H1 (cell line): ENCODE data around the gene SEC61A1. TPM values are rescaled to one million over a fixed set of nuclear protein-coding genes. Genes with fewer than 3 reads are reported as not detected.

Experiments
- CTCF ChIA-PET: fragments of 300-600 bp; sonication (Branson Sonifier 250); formaldehyde crosslinking; loops from one replicate; lab custom pipeline; 2021; ENCODE audit not compliant: partially characterized antibody; lab: Charles Lee
- POLR2A ChIA-PET: fragments of 300-600 bp; sonication (Branson Sonifier 250); formaldehyde crosslinking; loops from one replicate; lab custom pipeline; 2021; ENCODE audit warnings: inconsistent platforms; ENCODE audit not compliant: partially characterized antibody; lab: Charles Lee
- DNase-seq, 2 experiments: peaks; one replicate each; pipeline versions ENCODE4 v3.0.0 to v3.0.0-alpha.2; 2010 to 2022; ENCODE audit warnings: low spot score in 2 of 2, low read depth in 1 of 2, mixed read lengths in 1 of 2
- FAIRE-seq: peaks from 2 replicates; lab custom pipeline; 2011; peaks lifted over from hg19 to GRCh38; lab: Jason Lieb, UNC
- H2AFZ ChIP-seq: 2 replicates; pipeline ENCODE4 v1.8.1; 2012; ENCODE audit warnings: low read length, inconsistent platforms
- H2AK5ac ChIP-seq: 2 replicates; pipeline ENCODE4 v1.6.1; 2013; ENCODE audit warnings: low read depth, low read length
- H2BK120ac ChIP-seq: replicated peaks from 2 replicates; pipeline ENCODE3; 2013; ENCODE audit warnings: low read depth, low read length, inconsistent platforms
- H2BK12ac ChIP-seq: 2 replicates; pipeline ENCODE4 v1.6.1; 2013; ENCODE audit warnings: low read depth, low read length
- H2BK15ac ChIP-seq: 2 replicates; pipeline ENCODE4 v1.6.1; 2013; ENCODE audit warnings: low read length
- H2BK20ac ChIP-seq: 2 replicates; pipeline ENCODE4 v1.6.1; 2013; ENCODE audit warnings: low read length
- H2BK5ac ChIP-seq: 2 replicates; pipeline ENCODE4 v1.6.1; 2013; ENCODE audit warnings: low read depth, low read length
- H3K14ac ChIP-seq: 2 replicates; pipeline ENCODE4 v1.6.1; 2013; ENCODE audit warnings: inconsistent platforms; ENCODE audit not compliant: insufficient read length
- H3K18ac ChIP-seq: 2 replicates; pipeline ENCODE4 v1.6.1; 2013; ENCODE audit warnings: low read length; ENCODE audit errors: extremely low read depth
- H3K23ac ChIP-seq: 2 replicates; pipeline ENCODE4 v1.6.1; 2013; ENCODE audit warnings: inconsistent platforms; ENCODE audit not compliant: insufficient read length
- H3K23me2 ChIP-seq: 2 replicates; pipeline ENCODE4 v1.6.1; 2013; ENCODE audit warnings: low read depth, low read length
- H3K27ac ChIP-seq: 2 replicates; pipeline ENCODE4 v1.6.1; 2011; ENCODE audit warnings: low read depth, low read length, inconsistent platforms
- H3K27me3 ChIP-seq, 4 experiments: replicated peaks in 1 of 4; 1 replicate in 1 of 4; 2 replicates in 3 of 4; pipeline versions ENCODE4 v1.6.1 to v1.8.1; 2011 to 2013; ENCODE audit warnings: low read length in 3 of 4, mild to moderate bottlenecking in 3 of 4, inconsistent platforms in 2 of 4, mixed read lengths in 2 of 4, moderate library complexity in 1 of 4; ENCODE audit not compliant: control insufficient read depth in 3 of 4, insufficient read depth in 3 of 4; ENCODE audit errors: extremely low read depth in 1 of 4
- H3K36me3 ChIP-seq, 4 experiments: 2 replicates each; pipeline versions ENCODE4 v1.6.1 to v1.8.1; 2011 to 2013; ENCODE audit warnings: mild to moderate bottlenecking in 4 of 4, low read length in 3 of 4, moderate library complexity in 2 of 4, control low read depth in 1 of 4, inconsistent platforms in 1 of 4; ENCODE audit not compliant: insufficient read depth in 4 of 4, control insufficient read depth in 2 of 4
- H3K4ac ChIP-seq: replicated peaks from 2 replicates; pipeline ENCODE3; 2013; ENCODE audit warnings: low read length, low read depth, mixed read lengths, inconsistent platforms; ENCODE audit not compliant: insufficient read length
- H3K4me1 ChIP-seq, 4 experiments: replicated peaks in 1 of 4; 1 replicate in 1 of 4; 2 replicates in 3 of 4; pipeline versions ENCODE4 v1.6.1 to v1.8.1; 2011 to 2013; ENCODE audit warnings: low read length in 3 of 4, inconsistent platforms in 2 of 4, mixed read lengths in 1 of 4; ENCODE audit not compliant: insufficient read depth in 4 of 4, control insufficient read depth in 3 of 4
- H3K4me2 ChIP-seq, 2 experiments: 2 replicates each; pipeline versions ENCODE4 v1.6.1 to v1.8.1; 2011 to 2013; ENCODE audit warnings: low read depth in 2 of 2, low read length in 2 of 2, control low read depth in 1 of 2, inconsistent platforms in 1 of 2, mild to moderate bottlenecking in 1 of 2; ENCODE audit not compliant: insufficient read depth in 1 of 2
- H3K4me3 ChIP-seq, 4 experiments: fragments of 200-600, 300-600 bp in 1 of 4; sonication (generic), shearing (Covaris generic), sonication (Bioruptor Twin) in 1 of 4; 2 replicates each; pipeline versions ENCODE4 v1.5.1 to v1.8.1; 2011 to 2016; ENCODE audit warnings: low read length in 4 of 4, low read depth in 3 of 4, control low read depth in 2 of 4, inconsistent platforms in 2 of 4, mild to moderate bottlenecking in 2 of 4, mixed read lengths in 1 of 4, moderate library complexity in 1 of 4; ENCODE audit not compliant: insufficient read depth in 2 of 4; ENCODE audit errors: extremely low read depth in 1 of 4
- H3K56ac ChIP-seq: replicated peaks from 2 replicates; pipeline ENCODE3; 2013; ENCODE audit warnings: low read depth, mild to moderate bottlenecking, mixed read lengths, low read length, inconsistent platforms; ENCODE audit not compliant: insufficient read length
- H3K79me1 ChIP-seq: 2 replicates; pipeline ENCODE4 v1.6.1; 2013; ENCODE audit warnings: low read depth, low read length, control low read depth
- H3K79me2 ChIP-seq, 2 experiments: 2 replicates each; pipeline versions ENCODE4 v1.6.1 to v1.8.1; 2012 to 2013; ENCODE audit warnings: low read length in 2 of 2, mild to moderate bottlenecking in 2 of 2, inconsistent platforms in 1 of 2; ENCODE audit not compliant: insufficient read depth in 2 of 2, control insufficient read depth in 1 of 2
- H3K9ac ChIP-seq, 4 experiments: replicated peaks in 1 of 4; 1 replicate in 1 of 4; 2 replicates in 3 of 4; pipeline versions ENCODE4 v1.6.1 to v1.8.1; 2011 to 2013; ENCODE audit warnings: low read depth in 3 of 4, low read length in 3 of 4, control low read depth in 2 of 4, mild to moderate bottlenecking in 2 of 4, moderate library complexity in 2 of 4, inconsistent platforms in 1 of 4; ENCODE audit errors: extremely low read depth in 1 of 4
- H3K9me3 ChIP-seq, 2 experiments: 2 replicates each; pipeline versions ENCODE4 v1.6.1 to v1.8.1; 2012 to 2013; ENCODE audit warnings: mild to moderate bottlenecking in 2 of 2, moderate library complexity in 2 of 2, control low read depth in 1 of 2, inconsistent platforms in 1 of 2, low read depth in 1 of 2, low read length in 1 of 2, mixed read lengths in 1 of 2; ENCODE audit not compliant: insufficient read depth in 2 of 2
- H4K20me1 ChIP-seq, 2 experiments: replicated peaks in 1 of 2; 2 replicates each; pipeline versions ENCODE3 to v1.8.1; 2011 to 2013; ENCODE audit warnings: inconsistent platforms in 2 of 2, low read length in 2 of 2, mild to moderate bottlenecking in 1 of 2; ENCODE audit not compliant: insufficient read depth in 2 of 2, control insufficient read depth in 1 of 2
- H4K5ac ChIP-seq: 2 replicates; pipeline ENCODE4 v1.6.1; 2013; ENCODE audit warnings: low read length, low read depth, mixed read lengths, inconsistent platforms; ENCODE audit not compliant: insufficient read length
- H4K8ac ChIP-seq: 2 replicates; pipeline ENCODE4 v1.8.0; 2013; ENCODE audit warnings: mild to moderate bottlenecking, moderate library complexity, low read length, inconsistent platforms; ENCODE audit not compliant: insufficient read depth; ENCODE audit errors: extremely low read depth
- H4K91ac ChIP-seq: replicated peaks from 2 replicates; pipeline ENCODE3; 2013; ENCODE audit warnings: low read length, mixed read lengths, inconsistent platforms; ENCODE audit not compliant: insufficient read length
- SIRT6 ChIP-seq: IDR thresholded peaks from one replicate; pipeline ENCODE4 v1.7.1; 2012; ENCODE audit warnings: low read length, inconsistent platforms
- TAF7 ChIP-seq: optimal IDR thresholded peaks from 2 replicates; pipeline ENCODE3; 2011; ENCODE audit warnings: low read depth, mild to moderate bottlenecking, inconsistent platforms, low read length, moderate library complexity, borderline replicate concordance
- TEAD4 ChIP-seq: IDR thresholded peaks from 2 replicates; pipeline ENCODE4 v1.6.1; 2012; ENCODE audit warnings: low read depth, low read length, inconsistent platforms, mixed read lengths
- WGBS, 2 experiments: shearing (Covaris generic) in 1 of 2; methylation state at CpG; one replicate each; pipeline versions ENCODE4 v1.1.6 to v1.1.7; 2013 to 2015; ENCODE audit warnings: low lambda C conversion rate in 2 of 2, mixed read lengths in 2 of 2, inconsistent platforms in 1 of 2, low coverage in 1 of 2, missing lambda C conversion rate in 1 of 2; ENCODE audit not compliant: insufficient replicate concordance in 2 of 2, insufficient coverage in 1 of 2, insufficient read length in 1 of 2; ENCODE audit errors: extremely low coverage in 1 of 2, missing lambda C conversion rate in 1 of 2; 5-methylcytosine and 5-hydroxymethylcytosine counted together
- polyA plus RNA-seq, 7 experiments: library from polyadenylated mRNA; depleted of rRNA in 3 of 7; stranded (reverse) in 5 of 7; unstranded in 2 of 7; fragments of >200 nt in 5 of 7; fragments of 200-250 nt in 2 of 7; gene quantifications; 1 replicate in 5 of 7; 2 replicates in 1 of 7; 4 replicates in 1 of 7; pipeline versions ENCODE4 v1.2.1 to v1.2.3, GENCODE V29; 2011 to 2013; ENCODE audit warnings: missing spikeins in 2 of 7, mixed read lengths in 2 of 7
- total RNA-seq: library from RNA; stranded (reverse); fragmentation: NEBNext Ultra II Directional; extraction: Animal tissue kit (Norgen Biotek cat#: 25700); gene quantifications from 2 replicates; pipeline ENCODE4 v1.2.1, GENCODE V29; 2021

Gene SEC61A1
- total and polyA plus RNA-seq, 2 of the 8 experiments (the other 6 are each of a cell fraction or from before 2014, with no cell fraction given) = 133 to 165 TPM

GRCh38 chr3:128081226-128081625, 29.0 kb downstream of the SEC61A1 start:
- Histone ChIP-seq H3K9me3 (no peaks in the 10 kb centered on the region), H2AK5ac (no peak overlapping the region), H3K27ac (no peak overlapping the region), H4K5ac (no peak overlapping the region), H4K8ac (no peak overlapping the region), H3K4me1 (peaks cover 0 to 13% (median 9%) of the 10 kb centered on the region in 4 experiments; a peak in 5 of 7 replicates), H2BK20ac (no peak overlapping the region), H3K36me3 (peaks cover 10 to 59% (median 39%) of the 10 kb centered on the region in 4 experiments), H3K18ac (no peak overlapping the region), H3K27me3 (peaks cover 0 to 5% (median 2%) of the 10 kb centered on the region in 4 experiments; a peak in 3 of 7 replicates), H3K4me2 (no peak overlapping the region)
- POLR2A ChIA-PET = interaction anchor here (1.4 kb wide), 1 partner anchor 8 kb away, joined by 3 read pairs; no protein-coding TSS in a partner anchor
- TF ChIP-seq SIRT6 (no peak), TEAD4 (no peak), TAF7 (no peak)
- TF ChIP-seq, all 59 proteins: peak for 0
- Histone ChIP-seq H2BK120ac (no peak overlapping the region), H4K91ac (no peak overlapping the region), H3K23ac (no peak overlapping the region), H2BK12ac (no peak overlapping the region), H3K79me1 (no peaks in the 10 kb centered on the region; the same call in 1 of the 2 replicates), H2AFZ (no peak overlapping the region), H2BK15ac (no peak overlapping the region), H3K14ac (no peak overlapping the region), H3K56ac (no peak overlapping the region), H4K20me1 (peaks cover 18 to 33% of the 10 kb centered on the region in 2 experiments), H3K79me2 (no peaks in the 10 kb centered on the region), H3K4ac (no peak overlapping the region), H3K23me2 (peaks cover 6% of the 10 kb centered on the region; the same call in 1 of the 2 replicates), H3K4me3 (no peak overlapping the region), H3K9ac (no peak overlapping the region), H2BK5ac (no peak overlapping the region)
- FAIRE-seq (no peak), DNase-seq (no peak)
- 96% methylated on average over 6 of the region's 6 CpGs; no CpG with 5 or more reads in 1 of the 2 experiments for WGBS, 2 experiments
- CTCF ChIA-PET = interaction anchor here (0.8 to 1.7 kb wide), 3 partner anchors 10 to 14 kb away, joined by 3 to 5 read pairs (median 5); no protein-coding TSS in a partner anchor
